ENCODE data around the gene ATP2B1.

Gene ATP2B1

GRCh38 chr12:89539426-89540223 lies 169.0 kb downstream of the ATP2B1 start:
- DNase-seq (ENCODE audit: low spot score), result no peak

- no peak for DNase-seq (ENCODE audit: low spot score)
Observed at GRCh38 chr12:89538897-89539296, 169.7 kb downstream of the ATP2B1 start.
